Measurements from ENCODE around the gene FBLN2. TPM values are rescaled to one million over a fixed set of nuclear protein-coding genes. Genes with fewer than 3 reads are reported as not detected.
"Not testable (repeated sequence)": the region's sequence is repeated elsewhere in the genome, so short reads cannot be mapped to it uniquely, and the experiment has no call there.

FBLN2 gene
- 100 to 1,000 TPM in 1 of 4 donors, 10 to 100 TPM in 3; 75.7 to 159 (median 89.8) TPM for total RNA-seq

GRCh38 chr3:13548696-13549622 is at the start of gene FBLN2:
TSS of gene FBLN2 (plus strand) at chr3:13549125. CDS start at chr3:13570356, 21,231 bp downstream.
- intact Hi-C loops (cut with DNase I) = no loop called here
- Histone ChIP-seq H3K27ac (peak within 1 kb of the TSS; percentile 29 to 58 (median 54)), H3K27me3 (no peaks in the 10 kb centered on the region), H3K4me3 (replicated peaks in 1 of 3) (peak within 1 kb of the TSS in 1 of 3 donors; percentile 32), H3K9me3 (no peaks in the 10 kb centered on the region), H3K36me3 (no peaks in the 10 kb centered on the region), H3K4me1 (peaks cover 0 to 12% of the 10 kb centered on the region in 2 donors)
- peak; percentile 36 to 47 for DNase-seq
- WGBS, 2 donors = 16 to 24% methylated on average over 16 to 25 of the region's 107 CpGs
- TF ChIP-seq POLR2A (IDR thresholded peaks at IDR 0.05) = peak in 1 of 2 donors; percentile 49
- TF ChIP-seq, protein P1, sequence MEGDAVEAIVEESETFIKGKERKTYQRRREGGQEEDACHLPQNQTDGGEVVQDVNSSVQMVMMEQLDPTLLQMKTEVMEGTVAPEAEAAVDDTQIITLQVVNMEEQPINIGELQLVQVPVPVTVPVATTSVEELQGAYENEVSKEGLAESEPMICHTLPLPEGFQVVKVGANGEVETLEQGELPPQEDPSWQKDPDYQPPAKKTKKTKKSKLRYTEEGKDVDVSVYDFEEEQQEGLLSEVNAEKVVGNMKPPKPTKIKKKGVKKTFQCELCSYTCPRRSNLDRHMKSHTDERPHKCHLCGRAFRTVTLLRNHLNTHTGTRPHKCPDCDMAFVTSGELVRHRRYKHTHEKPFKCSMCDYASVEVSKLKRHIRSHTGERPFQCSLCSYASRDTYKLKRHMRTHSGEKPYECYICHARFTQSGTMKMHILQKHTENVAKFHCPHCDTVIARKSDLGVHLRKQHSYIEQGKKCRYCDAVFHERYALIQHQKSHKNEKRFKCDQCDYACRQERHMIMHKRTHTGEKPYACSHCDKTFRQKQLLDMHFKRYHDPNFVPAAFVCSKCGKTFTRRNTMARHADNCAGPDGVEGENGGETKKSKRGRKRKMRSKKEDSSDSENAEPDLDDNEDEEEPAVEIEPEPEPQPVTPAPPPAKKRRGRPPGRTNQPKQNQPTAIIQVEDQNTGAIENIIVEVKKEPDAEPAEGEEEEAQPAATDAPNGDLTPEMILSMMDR (IDR thresholded peaks at IDR 0.05) = no peak

- peaks cover 4 to 10% of the 10 kb centered on the region in 2 donors for H3K4me1 ChIP-seq
- H3K27ac ChIP-seq; intact Hi-C loops (cut with DNase I); H3K9me3 ChIP-seq; H3K27me3 ChIP-seq; H3K36me3 ChIP-seq; H3K4me3 ChIP-seq (replicated peaks in 1 of 3); DNase-seq: not testable (repeated sequence)
- 96% methylated on average over 11 of the region's 11 CpGs for WGBS, 2 donors
Measured at GRCh38 chr3:13499246-13499645, 49.7 kb upstream of the FBLN2 start.

DNA sequence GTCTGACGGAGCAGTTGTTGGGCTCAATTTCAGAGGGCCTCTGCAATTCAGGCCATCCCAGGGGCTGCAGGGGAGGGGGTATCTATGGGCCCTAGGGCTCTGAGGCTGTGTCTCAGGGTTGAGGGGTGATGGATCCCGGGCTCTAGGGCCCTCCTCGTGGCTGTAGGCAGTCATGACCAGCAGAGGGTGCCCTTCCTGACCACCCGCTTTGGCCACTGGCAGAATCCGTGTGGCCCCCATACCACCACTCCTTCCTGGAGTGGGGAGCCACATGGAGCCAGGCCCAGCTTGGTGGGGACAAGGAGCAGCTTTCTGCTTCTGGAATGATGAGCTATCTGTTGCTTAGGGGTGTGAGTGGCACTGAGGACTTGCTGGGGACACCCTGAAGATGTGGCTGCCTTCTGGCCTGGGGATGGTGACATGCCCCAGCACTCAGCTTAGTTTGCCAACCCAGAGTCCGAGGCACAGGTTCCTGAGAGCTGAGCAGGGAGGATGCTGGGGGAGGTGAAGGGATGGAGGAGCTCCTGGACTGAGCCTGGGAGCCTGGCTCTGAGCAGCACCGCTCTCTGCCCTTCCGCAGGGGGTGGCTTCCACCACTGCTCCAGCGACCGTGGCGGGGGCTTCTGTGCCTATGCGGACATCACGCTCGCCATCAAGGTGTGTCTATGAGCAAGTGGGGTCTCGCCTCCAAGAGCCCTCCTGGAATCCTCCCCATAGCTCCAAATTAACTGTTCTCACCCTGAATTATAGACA is 48.6 kb upstream of the FBLN2 start:
- DNase-seq = no peak
- TF ChIP-seq, protein P1 (IDR thresholded peaks at IDR 0.05) = peak in 2 of 6 experiments; percentile 16 to 31
- no peak for TF ChIP-seq POLR2A (IDR thresholded peaks at IDR 0.05)
- Histone ChIP-seq H3K4me1 (peaks cover 4 to 10% of the 10 kb centered on the region in 2 donors), H3K9me3 (no peaks in the 10 kb centered on the region), H3K27me3 (no peaks in the 10 kb centered on the region), H3K4me3 (replicated peaks in 1 of 3) (no peak overlapping the region), H3K27ac (no peak overlapping the region), H3K36me3 (no peaks in the 10 kb centered on the region)
- intact Hi-C loops (cut with DNase I) = no loop called here
- WGBS, 2 donors = 87 to 93% methylated on average over 12 to 13 of the region's 15 CpGs

- Histone ChIP-seq H3K27me3 (no peaks in the 10 kb centered on the region), H3K4me3 (replicated peaks in 1 of 3) (no peak overlapping the region), H3K36me3 (no peaks in the 10 kb centered on the region), H3K4me1 (peaks cover 4 to 8% of the 10 kb centered on the region in 2 donors), H3K9me3 (no peaks in the 10 kb centered on the region), H3K27ac (no peak overlapping the region)
- no peak for DNase-seq
- intact Hi-C loops (cut with DNase I) = no loop called here
- WGBS, 2 donors = 86 to 93% methylated on average over 4 of the region's 4 CpGs
- no peak for TF ChIP-seq POLR2A (IDR thresholded peaks at IDR 0.05)
- TF ChIP-seq, protein P1 (IDR thresholded peaks at IDR 0.05) = no peak
Measured at GRCh38 chr3:13501056-13501455, 47.9 kb upstream of the FBLN2 start.

- TF ChIP-seq POLR2A (IDR thresholded peaks at IDR 0.05) = no peak
- TF ChIP-seq, protein P1 (IDR thresholded peaks at IDR 0.05) = no peak
- H3K4me3 ChIP-seq (replicated peaks in 1 of 3) = no peak overlapping the region
- intact Hi-C loops (cut with DNase I) = no loop called here
- DNase-seq = no peak
- WGBS, 2 donors = 90 to 93% methylated on average over 2 to 4 of the region's 4 CpGs
- no peaks in the 10 kb centered on the region for H3K27me3 ChIP-seq
- no peaks in the 10 kb centered on the region for H3K9me3 ChIP-seq
- no peaks in the 10 kb centered on the region for H3K36me3 ChIP-seq
- no peak overlapping the region for H3K27ac ChIP-seq
- peaks cover 3 to 5% of the 10 kb centered on the region in 2 donors for H3K4me1 ChIP-seq
Measured at GRCh38 chr3:13501521-13501920, 47.4 kb upstream of the FBLN2 start.
